ENCODE data around the gene ACER3. TPM values are rescaled to one million over a fixed set of nuclear protein-coding genes. Genes with fewer than 3 reads are reported as not detected.
"Not testable (repeated sequence)": the region's sequence is repeated elsewhere in the genome, so short reads cannot be mapped to it uniquely, and the experiment has no call there.

ACER3 gene
- total RNA-seq, 2 experiments from 2014 or later = 10.5 to 10.9 TPM

GRCh38 chr11:76962583-76963416, 102.1 kb downstream of the ACER3 start:
- H3K9me3 Mint-ChIP-seq = peaks cover 2% of the 10 kb centered on the region
- no peaks in the 10 kb centered on the region for H3K27me3 Mint-ChIP-seq
- peaks cover 19% of the 10 kb centered on the region for H3K36me3 Mint-ChIP-seq
- no peak for DNase-seq
- no peak overlapping the region for H3K4me3 Mint-ChIP-seq
- H3K27ac Mint-ChIP-seq = no peak overlapping the region
- CTCF ChIA-PET = interaction anchor here (1.2 kb wide), 1 partner anchor 129 kb away, joined by 3 read pairs; no protein-coding TSS in a partner anchor
- POLR2A ChIA-PET = no interaction called here
- peaks cover 13% of the 10 kb centered on the region for H3K4me1 Mint-ChIP-seq (ENCODE audit: low read depth)
- intact Hi-C loops (cut with micrococcal nuclease) = no loop called here

GRCh38 chr11:76963417-76964168, 102.9 kb downstream of the ACER3 start:
- intact Hi-C loops (cut with micrococcal nuclease); H3K27ac Mint-ChIP-seq; H3K4me3 Mint-ChIP-seq; H3K27me3 Mint-ChIP-seq; POLR2A ChIA-PET; H3K9me3 Mint-ChIP-seq; DNase-seq: not testable (repeated sequence)
- Mint-ChIP-seq H3K4me1 (ENCODE audit: low read depth) (peaks cover 13% of the 10 kb centered on the region), H3K36me3 (peaks cover 19% of the 10 kb centered on the region)
- CTCF ChIA-PET = interaction anchor here (1.2 kb wide), 1 partner anchor 128 kb away, joined by 3 read pairs; no protein-coding TSS in a partner anchor

DNA sequence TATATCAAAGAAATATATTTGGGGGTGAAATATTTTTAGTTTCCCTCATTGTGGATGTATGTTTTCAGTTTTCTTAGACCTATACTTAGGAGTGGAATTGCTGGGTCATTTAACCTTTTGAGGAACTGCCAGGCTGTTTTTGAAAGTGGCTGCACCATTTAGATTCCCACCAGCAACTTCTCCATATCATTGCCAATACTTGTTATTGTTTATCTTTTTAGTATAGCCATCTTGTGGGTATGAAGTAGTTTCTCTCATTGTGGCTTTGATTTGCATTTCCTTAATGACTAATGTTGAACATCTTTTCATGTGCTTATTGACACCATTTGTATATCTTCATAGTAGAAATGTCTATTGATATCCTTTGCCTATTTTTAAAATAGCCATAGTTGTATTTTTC, 111.3 kb downstream of the ACER3 start:
- H3K9me3 Mint-ChIP-seq = peaks cover 26% of the 10 kb centered on the region
- DNase-seq = no peak
- intact Hi-C loops (cut with micrococcal nuclease) = no loop called here
- H3K4me3 Mint-ChIP-seq = no peak overlapping the region
- no peaks in the 10 kb centered on the region for H3K27me3 Mint-ChIP-seq
- H3K4me1 Mint-ChIP-seq (ENCODE audit: low read depth) = no peaks in the 10 kb centered on the region
- CTCF ChIA-PET = no interaction called here
- peaks cover 10% of the 10 kb centered on the region for H3K36me3 Mint-ChIP-seq
- POLR2A ChIA-PET = no interaction called here
- H3K27ac Mint-ChIP-seq = no peak overlapping the region

DNA sequence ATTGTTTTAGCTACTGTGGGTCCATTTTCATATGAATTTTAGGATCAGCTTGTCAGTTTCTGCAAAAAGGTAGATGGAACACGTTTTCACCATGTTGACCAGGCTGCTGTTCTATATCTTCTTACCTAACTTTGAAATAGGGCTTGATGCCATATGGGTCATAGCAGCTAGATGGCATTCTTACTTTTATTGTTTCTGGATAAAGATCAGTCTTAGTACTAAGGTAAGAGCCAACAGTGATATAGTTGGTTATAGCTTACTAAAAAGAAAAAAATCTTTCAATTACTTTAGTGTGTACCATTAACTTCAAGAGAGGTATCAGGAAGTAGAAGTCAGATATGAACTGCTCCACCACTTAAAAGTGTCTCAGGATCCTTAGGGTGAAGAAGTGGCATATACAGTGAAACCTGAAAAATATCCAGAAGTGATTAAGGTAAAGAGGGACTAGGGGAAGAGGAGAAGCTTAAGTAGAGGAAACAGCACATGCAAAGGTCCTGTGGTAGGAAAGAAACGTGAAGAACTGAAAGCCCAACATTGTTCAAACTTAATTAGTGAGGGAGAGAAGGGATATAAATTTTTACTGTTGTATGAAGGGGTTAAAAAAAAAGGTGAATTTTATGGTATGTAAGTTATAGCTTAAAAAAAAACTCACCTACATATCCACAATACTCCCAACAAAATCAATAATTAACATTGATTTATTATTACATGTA, 113.6 kb downstream of the ACER3 start:
- ChIA-PET POLR2A (no interaction called here), CTCF (interaction anchor here (1.7 kb wide), 1 partner anchor 55 kb away, joined by 11 read pairs; no protein-coding TSS in a partner anchor)
- intact Hi-C loops (cut with micrococcal nuclease) = no loop called here
- Mint-ChIP-seq H3K9me3 (peaks cover 28% of the 10 kb centered on the region), H3K27ac (no peak overlapping the region), H3K36me3 (peaks cover 15% of the 10 kb centered on the region), H3K4me3 (no peak overlapping the region), H3K27me3 (no peaks in the 10 kb centered on the region), H3K4me1 (ENCODE audit: low read depth) (no peaks in the 10 kb centered on the region)
- no peak for DNase-seq

- Mint-ChIP-seq H3K4me3 (no peak overlapping the region), H3K9me3 (peaks cover 25% of the 10 kb centered on the region), H3K36me3 (peaks cover 13% of the 10 kb centered on the region), H3K27me3 (no peaks in the 10 kb centered on the region), H3K4me1 (ENCODE audit: low read depth) (no peaks in the 10 kb centered on the region), H3K27ac (no peak overlapping the region)
- intact Hi-C loops (cut with micrococcal nuclease) = no loop called here
- CTCF ChIA-PET = no interaction called here
- no peak for DNase-seq
- POLR2A ChIA-PET = no interaction called here
Measured at GRCh38 chr11:76975513-76975912, 114.8 kb downstream of the ACER3 start.

- Mint-ChIP-seq H3K9me3 (peaks cover 5% of the 10 kb centered on the region), H3K36me3 (peaks cover 7% of the 10 kb centered on the region), H3K27ac (no peak overlapping the region), H3K4me1 (ENCODE audit: low read depth) (no peaks in the 10 kb centered on the region), H3K4me3 (no peak overlapping the region), H3K27me3 (no peaks in the 10 kb centered on the region)
- DNase-seq = no peak
- intact Hi-C loops (cut with micrococcal nuclease) = no loop called here
- ChIA-PET POLR2A (no interaction called here), CTCF (no interaction called here)
Measured at GRCh38 chr11:76977791-76978190, 117.1 kb downstream of the ACER3 start.

DNA sequence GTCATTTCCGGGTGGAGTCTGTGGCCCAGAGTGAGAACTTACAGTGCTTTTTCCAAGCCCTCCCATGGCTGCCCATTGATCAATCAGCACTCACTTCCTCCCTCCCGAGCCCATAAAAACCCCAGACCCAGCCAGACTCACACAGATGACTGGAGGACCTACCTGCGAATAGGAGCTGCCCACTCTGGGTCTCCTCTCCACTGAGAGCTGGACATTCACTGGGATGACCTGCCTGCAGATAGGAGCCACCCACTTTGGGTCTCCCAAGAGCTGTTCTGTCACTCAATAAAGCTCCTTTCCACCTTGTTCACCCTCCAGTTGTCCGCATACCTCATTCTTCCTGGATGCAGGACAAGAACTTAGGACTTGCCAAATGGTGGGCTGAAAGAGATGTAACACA, 117.5 kb downstream of the ACER3 start:
- H3K27ac Mint-ChIP-seq = no peak overlapping the region
- DNase-seq = no peak

DNA sequence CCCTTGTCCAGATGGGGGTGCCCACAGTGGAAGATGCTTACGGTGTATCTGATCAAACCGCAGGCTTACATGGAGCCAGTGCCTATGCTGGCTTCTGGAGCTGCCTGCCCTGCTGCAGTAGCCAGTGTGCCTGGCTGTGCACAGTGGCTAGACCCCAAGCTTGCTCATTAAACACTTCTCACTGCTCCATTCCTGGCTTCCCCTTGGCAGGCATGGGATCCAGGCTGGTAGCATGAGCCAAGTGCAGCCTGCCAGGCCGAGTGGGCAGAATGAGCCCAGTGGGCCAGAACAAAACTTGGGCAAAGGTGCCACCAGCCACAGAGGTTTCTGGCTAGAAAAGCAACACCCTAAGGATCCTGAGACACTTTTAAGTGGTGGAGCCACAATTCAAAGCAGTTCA, 118.1 kb downstream of the ACER3 start:
- H3K4me3 Mint-ChIP-seq = no peak overlapping the region
- H3K9me3 Mint-ChIP-seq = peaks cover 5% of the 10 kb centered on the region
- no peaks in the 10 kb centered on the region for H3K27me3 Mint-ChIP-seq
- no peaks in the 10 kb centered on the region for H3K4me1 Mint-ChIP-seq (ENCODE audit: low read depth)
- CTCF ChIA-PET = no interaction called here
- POLR2A ChIA-PET = no interaction called here
- no peak overlapping the region for H3K27ac Mint-ChIP-seq
- intact Hi-C loops (cut with micrococcal nuclease) = no loop called here
- H3K36me3 Mint-ChIP-seq = peaks cover 6% of the 10 kb centered on the region
- no peak for DNase-seq

More for the DNA sequence above, 117.5 kb downstream of the ACER3 start:
- peaks cover 7% of the 10 kb centered on the region for H3K36me3 Mint-ChIP-seq
- H3K27me3 Mint-ChIP-seq = no peaks in the 10 kb centered on the region
- ChIA-PET POLR2A (no interaction called here), CTCF (no interaction called here)
- no peak overlapping the region for H3K4me3 Mint-ChIP-seq
- H3K9me3 Mint-ChIP-seq = peaks cover 5% of the 10 kb centered on the region
- intact Hi-C loops (cut with micrococcal nuclease) = no loop called here
- H3K4me1 Mint-ChIP-seq (ENCODE audit: low read depth) = no peaks in the 10 kb centered on the region

DNA sequence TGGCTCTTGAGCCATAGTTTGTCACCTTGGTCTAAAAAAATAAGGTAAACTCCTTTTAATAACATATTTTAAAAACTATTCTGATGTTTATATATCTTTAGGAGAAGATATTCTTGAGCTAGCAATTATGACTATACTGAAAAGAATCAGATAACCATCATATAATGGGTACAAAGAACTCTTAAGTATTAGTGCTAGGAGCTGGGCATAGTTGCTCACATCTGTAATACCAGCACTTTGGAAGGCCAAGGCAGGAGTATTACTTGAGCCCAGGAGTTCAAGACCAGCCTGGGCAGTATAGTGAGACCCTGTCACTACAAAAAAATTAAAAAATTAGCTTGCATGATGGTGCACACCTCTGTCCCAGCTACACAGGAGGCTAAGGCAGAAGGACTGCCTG, 119.5 kb downstream of the ACER3 start:
- POLR2A ChIA-PET = no interaction called here
- Mint-ChIP-seq H3K4me1 (ENCODE audit: low read depth) (no peaks in the 10 kb centered on the region), H3K36me3 (peaks cover 6% of the 10 kb centered on the region), H3K27ac (no peak overlapping the region), H3K27me3 (no peaks in the 10 kb centered on the region), H3K9me3 (peaks cover 5% of the 10 kb centered on the region), H3K4me3 (no peak overlapping the region)
- DNase-seq = no peak
- CTCF ChIA-PET = interaction anchor here (0.5 to 1.9 kb wide), 2 partner anchors 61 to 571 kb away, joined by 3 to 8 read pairs; no protein-coding TSS in a partner anchor
- intact Hi-C loops (cut with micrococcal nuclease) = no loop called here

DNA sequence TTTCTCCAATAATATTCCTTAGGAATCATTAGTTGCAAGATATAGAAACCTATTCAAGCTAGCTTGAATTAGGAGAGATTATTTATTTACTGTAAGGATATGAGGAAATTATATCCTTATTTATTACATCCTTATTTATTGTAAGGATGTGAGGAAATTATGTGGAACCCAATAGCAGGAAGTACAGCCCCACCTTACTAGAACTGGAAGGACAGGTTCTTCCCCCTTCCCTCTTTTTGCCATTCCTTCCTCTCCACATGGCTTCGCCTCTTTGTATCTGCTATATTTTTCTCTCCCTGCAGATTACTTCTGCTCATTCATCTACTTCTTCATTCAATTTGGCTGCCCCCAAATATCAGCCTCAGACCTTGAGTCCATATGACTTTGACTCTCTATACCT, 124.0 kb downstream of the ACER3 start:
- H3K36me3 Mint-ChIP-seq = no peaks in the 10 kb centered on the region
- ChIA-PET POLR2A (no interaction called here), CTCF (no interaction called here)
- H3K4me3 Mint-ChIP-seq = no peak overlapping the region
- H3K9me3 Mint-ChIP-seq = no peaks in the 10 kb centered on the region
- no peaks in the 10 kb centered on the region for H3K27me3 Mint-ChIP-seq
- no peaks in the 10 kb centered on the region for H3K4me1 Mint-ChIP-seq (ENCODE audit: low read depth)
- DNase-seq = no peak
- intact Hi-C loops (cut with micrococcal nuclease) = no loop called here
- no peak overlapping the region for H3K27ac Mint-ChIP-seq

GRCh38 chr11:76987203-76987602, 126.5 kb downstream of the ACER3 start:
- H3K4me3 Mint-ChIP-seq = no peak overlapping the region
- intact Hi-C loops (cut with micrococcal nuclease) = no loop called here
- no peaks in the 10 kb centered on the region for H3K4me1 Mint-ChIP-seq (ENCODE audit: low read depth)
- POLR2A ChIA-PET = interaction anchor here (0.6 kb wide), 1 partner anchor 932 kb away, joined by 3 read pairs; no protein-coding TSS in a partner anchor
- no peaks in the 10 kb centered on the region for H3K36me3 Mint-ChIP-seq
- CTCF ChIA-PET = no interaction called here
- H3K9me3 Mint-ChIP-seq = no peaks in the 10 kb centered on the region
- DNase-seq = no peak
- no peak overlapping the region for H3K27ac Mint-ChIP-seq
- H3K27me3 Mint-ChIP-seq = no peaks in the 10 kb centered on the region

GRCh38 chr11:76990628-76991027, 129.9 kb downstream of the ACER3 start:
- no peak for DNase-seq
- POLR2A ChIA-PET = no interaction called here
- no peaks in the 10 kb centered on the region for H3K27me3 Mint-ChIP-seq
- H3K4me1 Mint-ChIP-seq (ENCODE audit: low read depth) = no peaks in the 10 kb centered on the region
- intact Hi-C loops (cut with micrococcal nuclease) = no loop called here
- no peaks in the 10 kb centered on the region for H3K36me3 Mint-ChIP-seq
- CTCF ChIA-PET = interaction anchor here (0.6 kb wide), 1 partner anchor 378 kb away, joined by 4 read pairs; no protein-coding TSS in a partner anchor
- H3K27ac Mint-ChIP-seq = no peak overlapping the region
- no peak overlapping the region for H3K4me3 Mint-ChIP-seq
- H3K9me3 Mint-ChIP-seq = no peaks in the 10 kb centered on the region

All from activated CD4-positive, alpha-beta memory T cell treated with anti-CD3 and anti-CD28 coated beads for 36 hours (primary cell).